ENCODE results near the gene KLHL29. TPM values are rescaled to one million over a fixed set of nuclear protein-coding genes. Genes with fewer than 3 reads are reported as not detected.

Gene KLHL29
- total and polyA plus RNA-seq, 4 donors = 0.29 to 2.3 (median 0.68) TPM

GRCh38 chr2:23587341-23587880 is 202.4 kb downstream of the KLHL29 start:
- H3K9ac ChIP-seq (ENCODE audit: low read depth in 1 of 2, low read length in 2 of 2) = no peak overlapping the region
- no peaks in the 10 kb centered on the region for H3K36me3 ChIP-seq (ENCODE audit: control insufficient read depth in 4 of 4, insufficient read depth in 3 of 4, low read depth in 1 of 4, low read length in 3 of 4)
- no peak overlapping the region for H3K4me3 ChIP-seq (ENCODE audit: low read depth in 1 of 3, low read length in 3 of 3)
- WGBS = 93% methylated on average over 13 of the region's 13 CpGs
- no peak for TF ChIP-seq RXRA (IDR thresholded peaks at IDR 0.05)
- TF ChIP-seq FOXA1 (IDR thresholded peaks at IDR 0.05) = no peak
- TF ChIP-seq EGR1 (IDR thresholded peaks at IDR 0.05; ENCODE audit: low read depth in 2 of 2) = no peak
- no peak for TF ChIP-seq ATF3 (IDR thresholded peaks at IDR 0.05)
- TF ChIP-seq, protein P1, sequence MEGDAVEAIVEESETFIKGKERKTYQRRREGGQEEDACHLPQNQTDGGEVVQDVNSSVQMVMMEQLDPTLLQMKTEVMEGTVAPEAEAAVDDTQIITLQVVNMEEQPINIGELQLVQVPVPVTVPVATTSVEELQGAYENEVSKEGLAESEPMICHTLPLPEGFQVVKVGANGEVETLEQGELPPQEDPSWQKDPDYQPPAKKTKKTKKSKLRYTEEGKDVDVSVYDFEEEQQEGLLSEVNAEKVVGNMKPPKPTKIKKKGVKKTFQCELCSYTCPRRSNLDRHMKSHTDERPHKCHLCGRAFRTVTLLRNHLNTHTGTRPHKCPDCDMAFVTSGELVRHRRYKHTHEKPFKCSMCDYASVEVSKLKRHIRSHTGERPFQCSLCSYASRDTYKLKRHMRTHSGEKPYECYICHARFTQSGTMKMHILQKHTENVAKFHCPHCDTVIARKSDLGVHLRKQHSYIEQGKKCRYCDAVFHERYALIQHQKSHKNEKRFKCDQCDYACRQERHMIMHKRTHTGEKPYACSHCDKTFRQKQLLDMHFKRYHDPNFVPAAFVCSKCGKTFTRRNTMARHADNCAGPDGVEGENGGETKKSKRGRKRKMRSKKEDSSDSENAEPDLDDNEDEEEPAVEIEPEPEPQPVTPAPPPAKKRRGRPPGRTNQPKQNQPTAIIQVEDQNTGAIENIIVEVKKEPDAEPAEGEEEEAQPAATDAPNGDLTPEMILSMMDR (IDR thresholded peaks at IDR 0.05; ENCODE audit: low read depth, low read length, missing input control) = no peak
- TF ChIP-seq NR2F2 (IDR thresholded peaks at IDR 0.05) = no peak
- TF ChIP-seq JUND (IDR thresholded peaks at IDR 0.05) = no peak
- no peak for TF ChIP-seq REST (IDR thresholded peaks at IDR 0.05)
- TF ChIP-seq RAD21 (IDR thresholded peaks at IDR 0.05) = no peak
- TF ChIP-seq HNF4A (conservative IDR thresholded peaks at IDR 0.05) = no peak
- no peak for TF ChIP-seq FOXA2 (IDR thresholded peaks at IDR 0.05)
- TF ChIP-seq GABPA (IDR thresholded peaks at IDR 0.05 in 1 of 2, conservative IDR thresholded peaks at IDR 0.05 in 1 of 2) = no peak
- H3K4me1 ChIP-seq (ENCODE audit: control insufficient read depth in 4 of 4, insufficient read depth in 4 of 4, low read length in 3 of 4) = no peaks in the 10 kb centered on the region
- no peaks in the 10 kb centered on the region for H3K27me3 ChIP-seq (ENCODE audit: control insufficient read depth in 4 of 4, insufficient read depth in 4 of 4, low read length in 3 of 4)
- DNase-seq (ENCODE audit: low spot score) = no peak
- H3K27ac ChIP-seq (ENCODE audit: low read depth in 1 of 2, low read length in 2 of 2) = no peak overlapping the region
- H3K9me3 ChIP-seq (ENCODE audit: control insufficient read depth in 4 of 4, low read length in 3 of 4) = no peaks in the 10 kb centered on the region

DNA sequence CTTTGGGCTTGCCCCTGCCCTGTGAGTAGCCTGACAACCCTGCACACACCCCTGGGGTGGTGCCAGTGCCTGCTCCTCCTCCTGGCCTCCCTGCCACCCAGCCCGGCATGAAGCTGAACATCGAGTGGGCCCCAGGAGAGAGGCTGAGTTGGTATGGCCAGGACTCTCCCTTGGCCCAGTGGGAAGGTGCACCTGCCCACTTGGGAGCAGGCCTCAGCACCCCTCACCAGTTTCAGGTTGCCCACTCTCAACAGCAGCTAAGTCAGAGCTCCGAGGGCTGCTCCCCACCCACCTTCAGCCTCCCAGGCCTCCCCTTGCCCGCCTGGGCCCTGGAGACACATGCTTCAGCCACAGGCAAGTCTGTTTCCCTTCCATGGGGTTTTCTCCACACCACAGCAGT is 203.1 kb downstream of the KLHL29 start:
- no peak for DNase-seq (ENCODE audit: low spot score)
- no peaks in the 10 kb centered on the region for H3K27me3 ChIP-seq (ENCODE audit: control insufficient read depth in 4 of 4, insufficient read depth in 4 of 4, low read length in 3 of 4)
- no peak overlapping the region for H3K4me3 ChIP-seq (ENCODE audit: low read depth in 1 of 3, low read length in 3 of 3)
- no peaks in the 10 kb centered on the region for H3K36me3 ChIP-seq (ENCODE audit: control insufficient read depth in 4 of 4, insufficient read depth in 3 of 4, low read depth in 1 of 4, low read length in 3 of 4)
- WGBS = 92% methylated on average over 4 of the region's 4 CpGs
- H3K9me3 ChIP-seq (ENCODE audit: control insufficient read depth in 4 of 4, low read length in 3 of 4) = no peaks in the 10 kb centered on the region
- H3K4me1 ChIP-seq (ENCODE audit: control insufficient read depth in 4 of 4, insufficient read depth in 4 of 4, low read length in 3 of 4) = no peaks in the 10 kb centered on the region
- TF ChIP-seq EGR1 (IDR thresholded peaks at IDR 0.05; ENCODE audit: low read depth in 2 of 2) (no peak), SP1 (IDR thresholded peaks at IDR 0.05) (no peak), FOXA1 (IDR thresholded peaks at IDR 0.05) (no peak), HNF4G (IDR thresholded peaks at IDR 0.05) (no peak)
- TF ChIP-seq, protein P1 (IDR thresholded peaks at IDR 0.05; ENCODE audit: low read depth, low read length, missing input control) = no peak
- TF ChIP-seq, protein P2, sequence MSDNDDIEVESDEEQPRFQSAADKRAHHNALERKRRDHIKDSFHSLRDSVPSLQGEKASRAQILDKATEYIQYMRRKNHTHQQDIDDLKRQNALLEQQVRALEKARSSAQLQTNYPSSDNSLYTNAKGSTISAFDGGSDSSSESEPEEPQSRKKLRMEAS (IDR thresholded peaks at IDR 0.05) = no peak
- H3K9ac ChIP-seq (ENCODE audit: low read depth in 1 of 2, low read length in 2 of 2) = no peak overlapping the region
- H3K27ac ChIP-seq (ENCODE audit: low read depth in 1 of 2, low read length in 2 of 2) = no peak overlapping the region

Data from liver (tissue), 9 donors.